IPS-NIHi11 (cell line): Measurements from ENCODE around the gene LTBR.
"Not testable (repeated sequence)": the region's sequence is repeated elsewhere in the genome, so short reads cannot be mapped to it uniquely, and the experiment has no call there.

ENCODE experiments used
- DNase-seq: peaks from one replicate; pipeline ENCODE4 v3.0.0; 2012; ENCODE audit warnings: mixed read lengths, low spot score

Gene LTBR

GRCh38 chr12:6425590-6426531 is 41.9 kb downstream of the LTBR start:
- DNase-seq = no peak

- no peak for DNase-seq
These were observed 43.1 kb downstream of the LTBR start for GRCh38 chr12:6426882-6427671.

GRCh38 chr12:6427796-6428195 is 43.8 kb downstream of the LTBR start:
- not testable (repeated sequence) for DNase-seq

GRCh38 chr12:6428326-6428725 is 44.4 kb downstream of the LTBR start:
- DNase-seq = no peak

- no peak for DNase-seq
These were observed 46.4 kb downstream of the LTBR start for GRCh38 chr12:6430124-6430989.

GRCh38 chr12:6432991-6433390 is 49.0 kb downstream of the LTBR start:
- DNase-seq = no peak

GRCh38 chr12:6434205-6435140 is 50.5 kb downstream of the LTBR start:
- no peak for DNase-seq

- DNase-seq = no peak
These were observed 52.2 kb downstream of the LTBR start for GRCh38 chr12:6435961-6436715.

- no peak for DNase-seq
These were observed 53.6 kb downstream of the LTBR start for GRCh38 chr12:6437586-6437985.

- no peak for DNase-seq
These were observed 54.4 kb downstream of the LTBR start for GRCh38 chr12:6438345-6438744.

- DNase-seq = no peak
These were observed 56.4 kb downstream of the LTBR start for GRCh38 chr12:6440391-6440790.
